8988T (cell line): ENCODE results near the gene PPP1R26.

Source experiments
- DNase-seq: peaks from one replicate; pipeline ENCODE4 v3.0.0; 2011

PPP1R26 gene

GRCh38 chr9:135489188-135489906 is 9.8 kb downstream of the PPP1R26 start:
- DNase-seq, result no peak

DNA sequence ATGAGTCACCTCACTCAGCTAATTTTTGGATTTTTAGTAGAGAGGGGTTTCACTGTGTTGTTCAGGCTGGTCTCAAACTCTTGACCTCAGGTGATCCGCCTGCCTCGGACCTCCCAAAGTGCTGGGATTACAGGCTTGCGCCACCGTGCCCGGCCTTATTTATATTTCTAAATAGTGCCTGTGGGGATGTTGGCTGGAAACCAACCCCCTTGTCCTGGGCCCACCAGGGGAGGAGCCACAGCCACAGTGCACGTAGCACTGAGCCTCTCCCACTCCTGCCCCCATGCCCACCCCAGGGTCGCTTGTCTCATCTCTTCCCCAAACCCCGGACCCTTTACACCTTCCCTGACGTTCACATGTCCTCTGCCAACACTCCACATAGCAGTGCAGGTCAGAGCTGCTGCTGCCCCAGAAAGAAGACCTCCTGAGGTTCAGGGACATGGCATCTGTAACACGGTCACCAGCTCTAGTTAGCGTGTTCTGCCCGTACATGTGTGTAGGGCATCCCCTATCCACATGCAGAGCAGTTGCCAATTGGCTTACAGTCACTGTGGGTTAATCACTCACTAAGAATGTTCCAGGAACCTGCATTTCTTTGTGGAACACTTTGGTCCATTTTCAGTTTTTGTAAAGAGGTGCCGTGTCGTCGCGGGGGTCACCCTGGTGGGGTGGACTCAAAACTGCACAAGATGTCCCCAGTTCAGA is 10.7 kb downstream of the PPP1R26 start:
- DNase-seq, result no peak

- no peak for DNase-seq
Observed at GRCh38 chr9:135490980-135491464, 11.4 kb downstream of the PPP1R26 start.

GRCh38 chr9:135491764-135492163 is 12.2 kb downstream of the PPP1R26 start:
- no peak for DNase-seq

DNA sequence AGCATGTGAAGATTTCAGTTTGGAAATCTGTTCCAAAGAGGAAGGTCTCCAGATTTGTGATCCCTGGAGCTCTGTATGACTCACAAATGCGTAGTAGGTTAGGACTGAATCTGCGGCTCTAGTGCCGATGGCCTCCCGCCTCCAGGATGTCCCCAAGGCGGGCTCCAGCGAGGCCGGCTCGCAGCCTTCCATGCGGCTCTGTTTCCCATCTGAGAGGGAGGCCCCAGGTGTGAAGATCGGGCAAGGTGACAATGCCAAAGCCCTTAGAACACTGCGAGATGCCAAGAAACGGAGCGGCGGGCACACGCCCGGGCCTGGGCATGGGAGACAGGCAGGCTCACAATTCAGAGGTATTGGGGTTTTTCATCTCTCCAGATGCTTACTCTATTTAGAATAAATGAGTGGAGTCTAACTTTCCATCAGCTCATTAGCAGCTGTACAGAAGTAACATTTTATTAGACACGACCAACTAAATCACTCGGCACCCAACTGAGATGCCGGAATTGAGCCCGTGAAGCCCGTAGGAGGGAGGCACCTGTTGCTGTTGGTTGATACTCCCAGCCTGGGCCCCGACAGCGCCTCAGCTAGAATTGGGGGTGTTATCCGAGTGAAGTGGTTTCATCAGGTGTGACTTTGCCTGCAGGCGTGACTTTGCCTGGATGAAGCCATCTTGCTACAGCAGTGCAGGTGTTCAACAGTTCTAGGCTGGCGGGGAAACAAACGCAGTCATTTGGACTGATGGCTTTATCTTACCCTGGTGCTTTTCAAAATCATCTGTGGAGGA is 13.5 kb downstream of the PPP1R26 start:
- no peak for DNase-seq

DNA sequence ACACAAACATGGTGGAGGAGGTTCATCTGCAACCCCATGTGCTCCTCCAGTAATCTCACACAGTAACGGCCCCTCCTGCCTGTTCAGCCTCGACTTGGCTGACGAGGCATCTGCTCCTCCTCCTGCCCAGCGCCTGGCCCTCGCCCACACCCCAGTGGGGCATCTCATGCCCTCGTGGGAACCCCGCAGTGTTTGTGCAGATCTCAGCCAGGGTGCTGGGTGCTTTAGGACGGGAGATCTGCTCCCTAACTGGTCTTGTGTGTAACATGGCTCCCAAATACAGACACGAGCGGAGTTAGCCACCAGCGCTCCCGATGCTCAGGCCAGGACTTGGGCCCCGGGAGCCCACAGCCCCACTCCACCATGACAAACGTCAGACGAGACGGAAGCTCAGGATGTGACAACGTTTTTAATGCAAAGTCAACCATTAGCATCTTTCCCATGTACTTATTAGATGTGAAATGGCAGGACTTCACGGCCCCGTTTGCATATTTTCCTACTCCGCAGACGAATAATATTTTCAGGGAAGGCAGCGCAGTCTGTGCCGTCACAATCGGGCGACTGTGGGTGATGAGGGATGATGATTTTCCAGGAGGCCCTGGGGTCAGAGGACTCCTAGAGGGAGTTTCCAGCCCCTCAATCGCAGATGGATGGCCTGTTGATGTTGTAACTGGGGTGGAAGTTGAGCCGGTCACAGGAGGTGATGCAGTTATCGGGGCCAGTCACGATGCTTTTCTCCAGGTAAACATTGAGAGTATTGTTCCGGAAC is 15.4 kb downstream of the PPP1R26 start:
- no peak for DNase-seq

GRCh38 chr9:135498381-135499126 is 19.0 kb downstream of the PPP1R26 start:
- no peak for DNase-seq

GRCh38 chr9:135499326-135500070 is 19.9 kb downstream of the PPP1R26 start:
- DNase-seq, result peak; percentile 74

GRCh38 chr9:135500071-135500524 is 20.5 kb downstream of the PPP1R26 start:
- DNase-seq, result no peak

- peak; percentile 96 for DNase-seq
Observed at GRCh38 chr9:135500525-135501260, 21.1 kb downstream of the PPP1R26 start, which contains the start of gene MRPS2. Gene MRPS2, plus strand, starts transcription at chr9:135500682. Its CDS starts 29 bp downstream, at chr9:135500711.

DNA sequence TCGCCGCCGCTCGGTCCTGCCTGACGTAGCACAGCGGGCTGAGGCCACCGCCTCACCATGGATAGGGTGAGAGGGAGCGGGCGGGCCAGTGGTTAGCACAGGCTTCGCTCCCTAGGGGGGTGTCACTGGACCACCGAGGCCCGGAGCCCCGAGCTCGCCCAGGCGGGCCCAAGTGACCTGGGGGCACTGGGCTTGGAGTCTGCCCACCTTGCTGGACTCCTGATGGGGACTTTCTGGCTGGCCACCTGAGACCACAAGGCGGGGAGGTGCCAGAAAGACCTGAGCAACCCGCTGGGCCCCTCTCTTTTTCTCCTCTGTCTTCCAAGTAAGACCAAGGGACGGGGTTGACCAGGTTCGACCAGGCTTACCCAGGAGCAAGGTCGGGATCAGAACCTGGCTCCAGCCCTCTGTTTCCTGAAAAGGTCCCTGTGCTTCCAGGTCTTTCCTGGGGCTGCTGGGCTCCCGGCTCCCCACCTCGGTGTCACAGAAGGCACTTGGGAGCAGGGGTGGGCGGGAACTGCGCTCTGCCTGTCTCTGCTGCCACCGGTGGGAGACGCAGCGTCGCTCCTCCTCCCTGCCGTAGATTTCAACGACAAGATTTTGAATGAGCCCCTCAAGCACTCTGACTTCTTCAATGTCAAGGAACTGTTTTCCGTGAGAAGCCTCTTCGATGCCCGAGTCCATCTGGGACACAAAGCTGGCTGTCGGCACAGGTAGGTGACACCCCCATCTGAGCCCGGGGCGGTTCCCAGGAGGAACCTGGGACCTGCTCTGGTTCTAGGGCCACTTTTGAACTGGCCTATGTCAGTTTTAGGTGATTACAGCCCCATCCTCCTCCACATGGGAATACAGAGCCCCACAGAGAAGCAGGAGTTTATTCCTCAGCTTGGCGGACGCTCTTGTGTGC is 21.9 kb downstream of the PPP1R26 start:
- peak; percentile 84 for DNase-seq

- DNase-seq, result no peak
Observed at GRCh38 chr9:135502168-135502872, 22.7 kb downstream of the PPP1R26 start.

DNA sequence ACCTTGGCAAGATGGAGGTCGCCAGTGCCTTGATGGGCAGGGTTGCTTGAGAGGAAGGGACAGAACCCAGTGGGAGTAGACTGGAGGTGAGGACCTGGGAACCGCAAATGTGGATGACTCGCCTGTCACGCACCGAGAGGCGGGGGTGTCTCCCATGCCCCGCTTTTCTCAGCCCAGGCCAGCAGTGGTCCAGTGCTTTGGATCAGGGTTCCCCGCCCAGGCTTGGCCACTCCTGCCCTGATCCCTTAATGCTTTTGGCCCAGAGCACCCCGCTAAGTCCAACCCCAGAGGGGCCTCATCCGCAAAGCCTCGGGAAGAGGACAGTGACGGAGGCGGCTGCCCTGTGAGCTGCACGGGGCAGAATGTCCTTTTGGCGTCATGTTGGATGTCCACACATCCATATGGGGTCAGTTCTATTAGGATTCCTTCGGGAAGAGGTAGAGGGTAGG is 23.3 kb downstream of the PPP1R26 start:
- DNase-seq, result no peak

DNA sequence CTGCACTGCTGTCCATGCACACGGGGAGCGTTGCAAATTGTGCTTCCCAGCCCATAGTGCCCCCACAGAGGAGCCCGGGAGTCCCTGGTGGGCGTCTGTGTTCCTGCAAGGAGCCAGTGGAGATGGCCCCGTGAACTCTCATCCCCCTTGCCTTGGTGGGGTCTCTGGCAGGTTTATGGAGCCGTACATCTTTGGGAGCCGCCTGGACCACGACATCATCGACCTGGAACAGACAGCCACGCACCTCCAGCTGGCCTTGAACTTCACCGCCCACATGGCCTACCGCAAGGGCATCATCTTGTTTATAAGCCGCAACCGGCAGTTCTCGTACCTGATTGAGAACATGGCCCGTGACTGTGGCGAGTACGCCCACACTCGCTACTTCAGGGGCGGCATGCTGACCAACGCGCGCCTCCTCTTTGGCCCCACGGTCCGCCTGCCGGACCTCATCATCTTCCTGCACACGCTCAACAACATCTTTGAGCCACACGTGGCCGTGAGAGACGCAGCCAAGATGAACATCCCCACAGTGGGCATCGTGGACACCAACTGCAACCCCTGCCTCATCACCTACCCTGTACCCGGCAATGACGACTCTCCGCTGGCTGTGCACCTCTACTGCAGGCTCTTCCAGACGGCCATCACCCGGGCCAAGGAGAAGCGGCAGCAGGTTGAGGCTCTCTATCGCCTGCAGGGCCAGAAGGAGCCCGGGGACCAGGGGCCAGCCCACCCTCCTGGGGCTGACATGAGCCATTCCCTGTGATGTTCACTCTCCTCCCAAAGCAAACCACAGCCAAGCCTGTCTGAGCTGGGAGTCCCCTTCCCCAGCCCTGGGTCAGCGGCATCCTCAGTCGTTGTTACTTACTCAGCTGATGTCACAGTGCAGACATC is 24.0 kb downstream of the PPP1R26 start:
- no peak for DNase-seq

DNA sequence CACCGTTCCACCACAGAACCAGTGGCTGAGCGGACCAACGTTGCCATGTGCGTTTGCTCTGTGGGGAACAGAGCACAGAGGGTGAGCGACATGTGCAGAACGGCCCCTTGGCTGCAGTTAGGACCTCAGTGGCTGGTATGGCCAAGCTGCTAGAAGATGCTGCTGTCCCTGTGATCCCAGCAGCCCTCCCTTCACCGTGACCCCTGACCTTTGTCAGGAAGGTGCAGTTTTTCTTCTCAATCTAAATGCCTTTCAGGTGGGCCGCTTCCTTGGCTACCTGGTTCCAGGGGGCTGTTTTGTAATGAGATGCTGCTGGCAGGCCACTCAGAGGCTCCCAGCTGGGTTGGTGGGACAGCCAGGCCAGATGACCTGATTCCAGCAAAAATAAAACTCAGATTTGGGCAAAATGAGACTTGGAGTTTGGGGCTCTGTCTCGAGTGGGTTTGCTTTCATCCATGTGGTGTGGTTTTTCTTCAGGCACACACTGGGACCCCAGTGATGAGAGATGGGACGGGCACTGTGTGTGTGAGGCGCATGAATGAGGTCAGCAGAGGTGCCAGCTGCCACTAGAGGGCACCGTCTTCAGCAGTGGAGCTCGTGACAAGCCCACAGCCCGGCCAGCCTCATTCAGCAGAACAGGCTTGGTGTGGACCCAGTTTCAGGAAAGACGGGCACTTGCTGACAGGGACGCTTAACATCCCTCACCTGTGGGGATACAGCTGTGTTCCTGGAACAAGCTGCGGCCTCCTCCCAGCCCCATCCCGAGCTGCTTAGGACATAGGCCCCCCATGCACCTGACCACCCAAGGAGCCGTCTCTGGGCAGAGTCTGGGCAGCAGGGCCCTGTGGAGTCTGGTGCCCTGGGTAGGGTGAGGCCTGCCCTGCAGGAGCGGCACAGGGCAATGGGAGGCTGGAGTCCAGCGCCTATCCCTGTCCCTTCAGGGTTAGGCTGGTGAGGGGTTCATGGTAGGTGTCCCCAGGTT is 25.0 kb downstream of the PPP1R26 start:
- DNase-seq, result peak; percentile 88
